GM12878 (cell line): Measurements from ENCODE around the gene P2RX1. TPM values are rescaled to one million over a fixed set of nuclear protein-coding genes. Genes with fewer than 3 reads are reported as not detected.

Source experiments
- ATAC-seq: fragments of 200-7000 bp; cut with Tn5 transposase; 3 replicates; pipeline ENCODE4 v1.9.1; 2020; ENCODE audit warnings: mild to moderate bottlenecking, moderate library complexity
- BruUV-seq: library from RNA; stranded (reverse); fragments of 400-500 nt; replicated peaks from 2 replicates; lab custom pipeline; 2021; lab: Mats Ljungman, UMichigan
- CTCF ChIA-PET: fragments of 300-600 bp; sonication (Branson Sonifier 250); formaldehyde crosslinking; extraction: SDS; loops from one replicate; lab custom pipeline; 2021; ENCODE audit warnings: inconsistent platforms; lab: Yijun Ruan, JAX
- POLR2A ChIA-PET: fragments of 350-600 bp; formaldehyde crosslinking; extraction: SDS; loops from one replicate; lab custom pipeline; 2021; ENCODE audit warnings: inconsistent platforms; lab: Charles Lee
- RAD21 ChIA-PET: fragments of 300-600 bp; sonication (Branson Sonifier 250); formaldehyde crosslinking; loops from one replicate; lab custom pipeline; 2023; ENCODE audit warnings: antibody characterized with exemption; ENCODE audit not compliant: unreplicated experiment; lab: Charles Lee
- SMC1A ChIA-PET: fragments of 300-600 bp; sonication (Branson Sonifier 250); formaldehyde crosslinking; loops from one replicate; lab custom pipeline; 2023; ENCODE audit not compliant: unreplicated experiment, uncharacterized antibody; lab: Charles Lee
- DNase-seq: peaks from one replicate; pipeline ENCODE4 v3.0.0-alpha.2; 2011; ENCODE audit warnings: low read depth, low spot score
- FAIRE-seq: peaks from 3 replicates; lab custom pipeline; 2011; peaks lifted over from hg19 to GRCh38; lab: Jason Lieb, UNC
- H2AFZ ChIP-seq: 2 replicates; pipeline ENCODE4 v1.6.0; 2011; ENCODE audit warnings: low read depth, low read length, control low read depth; ENCODE audit not compliant: control insufficient read depth
- H3K27ac ChIP-seq: 2 replicates; pipeline ENCODE4 v1.5.1; 2011; ENCODE audit warnings: control low read depth; ENCODE audit not compliant: control insufficient read depth, insufficient read depth
- H3K27me3 ChIP-seq, 2 experiments: replicated peaks in 1 of 2; 2 replicates each; pipeline versions ENCODE4 v1.6.0 to v1.6.1; 2011; ENCODE audit warnings: low read length in 1 of 2; ENCODE audit not compliant: control insufficient read depth in 2 of 2, insufficient read depth in 2 of 2
- H3K36me3 ChIP-seq, 2 experiments: 2 replicates each; pipeline ENCODE4 v1.5.1; 2011; ENCODE audit warnings: low read length in 1 of 2; ENCODE audit not compliant: control insufficient read depth in 2 of 2, insufficient read depth in 2 of 2
- H3K4me1 ChIP-seq: 2 replicates; pipeline ENCODE4 v1.6.1; 2011; ENCODE audit warnings: mild to moderate bottlenecking, low read length, moderate library complexity, mixed read lengths; ENCODE audit not compliant: control insufficient read depth, insufficient read depth
- H3K4me2 ChIP-seq: 2 replicates; pipeline ENCODE4 v1.6.0; 2011; ENCODE audit warnings: control low read depth; ENCODE audit not compliant: control insufficient read depth, insufficient read depth
- H3K4me3 ChIP-seq: fragments of 200-600 bp; sonication (generic); 2 replicates; pipeline ENCODE4 v1.5.1; 2016
- H3K79me2 ChIP-seq: 2 replicates; pipeline ENCODE4 v1.6.0; 2011; ENCODE audit warnings: low read length; ENCODE audit not compliant: control insufficient read depth, insufficient read depth
- H3K9ac ChIP-seq: 2 replicates; pipeline ENCODE4 v1.8.0; 2011; ENCODE audit warnings: low read length, control low read depth, mixed read lengths; ENCODE audit not compliant: control insufficient read depth, insufficient read depth
- H3K9me3 ChIP-seq: replicated peaks from 3 replicates; pipeline ENCODE4 v1.5.1; 2011; ENCODE audit warnings: mild to moderate bottlenecking, low read length; ENCODE audit not compliant: control insufficient read depth, insufficient read depth
- H4K20me1 ChIP-seq: 2 replicates; pipeline ENCODE4 v1.6.0; 2011; ENCODE audit not compliant: control insufficient read depth, insufficient read depth
- BACH1 ChIP-seq: fragments of 450-650 bp; IDR thresholded peaks from 2 replicates; pipeline ENCODE4 v1.6.1; 2017; ENCODE audit warnings: mild to moderate bottlenecking, borderline replicate concordance
- CBFB ChIP-seq: IDR thresholded peaks from 2 replicates; pipeline ENCODE4 v1.6.1; 2016; ENCODE audit warnings: antibody characterized with exemption, low read depth
- CEBPB ChIP-seq, 2 experiments: fragments of 150-350 bp in 1 of 2; IDR thresholded peaks; 2 replicates each; pipeline ENCODE4 v1.6.1; 2012 to 2014; ENCODE audit warnings: low read depth in 2 of 2, low read length in 2 of 2, borderline replicate concordance in 1 of 2, inconsistent platforms in 1 of 2
- ESRRA ChIP-seq: IDR thresholded peaks from 2 replicates; pipeline ENCODE4 v1.6.1; 2012; ENCODE audit warnings: mild to moderate bottlenecking, low read length, improper control_type of control experiment
- ETV6 ChIP-seq, 2 experiments: fragments of 450-650 bp in 1 of 2; IDR thresholded peaks in 1 of 2; conservative IDR thresholded peaks in 1 of 2; 2 replicates each; pipeline ENCODE4 v1.6.1; 2014; ENCODE audit warnings: antibody characterized with exemption in 1 of 2, borderline replicate concordance in 1 of 2, low read depth in 1 of 2, mild to moderate bottlenecking in 1 of 2, moderate library complexity in 1 of 2
- FOS ChIP-seq: IDR thresholded peaks from 3 replicates; pipeline ENCODE4 v1.6.1; 2011; ENCODE audit warnings: borderline replicate concordance; ENCODE audit not compliant: insufficient read length; ENCODE audit errors: extremely low read depth
- IKZF2 ChIP-seq, 2 experiments: fragments of 450-650 bp; IDR thresholded peaks; 2 replicates each; pipeline ENCODE4 v1.6.1; 2017; ENCODE audit warnings: mild to moderate bottlenecking in 2 of 2, moderate library complexity in 2 of 2
- JUND ChIP-seq: IDR thresholded peaks from 2 replicates; pipeline ENCODE4 v1.6.1; 2012; ENCODE audit warnings: low read depth, mild to moderate bottlenecking, low read length, improper control_type of control experiment, moderate library complexity
- PML ChIP-seq: IDR thresholded peaks from 2 replicates; pipeline ENCODE4 v1.6.1; 2012; ENCODE audit warnings: low read length, inconsistent platforms
- POLR2AphosphoS2 ChIP-seq: IDR thresholded peaks from 2 replicates; pipeline ENCODE4 v1.6.1; 2011; ENCODE audit warnings: low read depth, mild to moderate bottlenecking, low read length, improper control_type of control experiment, moderate library complexity
- RUNX3 ChIP-seq: IDR thresholded peaks from 2 replicates; pipeline ENCODE4 v1.6.1; 2012; ENCODE audit warnings: low read length, inconsistent platforms
- SPI1 ChIP-seq: IDR thresholded peaks from 2 replicates; pipeline ENCODE4 v1.6.1; 2011; ENCODE audit warnings: low read depth, mild to moderate bottlenecking, low read length, moderate library complexity, borderline replicate concordance; ENCODE audit not compliant: insufficient read depth
- ZSCAN29 ChIP-seq: fragments of 450-650 bp; IDR thresholded peaks from 2 replicates; pipeline ENCODE4 v1.6.1; 2017; ENCODE audit warnings: mild to moderate bottlenecking, moderate library complexity
- ZZZ3 ChIP-seq: IDR thresholded peaks from 2 replicates; pipeline ENCODE4 v1.6.1; 2011; ENCODE audit warnings: low read depth; ENCODE audit not compliant: control insufficient read depth, insufficient read length
- whole genome bisulfite sequencing: methylation state at CpG from one replicate; pipeline ENCODE4 v1.1.6; 2016; ENCODE audit warnings: low lambda C conversion rate; ENCODE audit not compliant: insufficient replicate concordance, insufficient coverage; ENCODE audit errors: missing lambda C conversion rate; 5-methylcytosine and 5-hydroxymethylcytosine counted together
- in situ Hi-C: fragments of 300-500 bp; cut with MboI; formaldehyde crosslinking; loops from 9 replicates; pipeline ENCODE4 v1.14.3; 2018; ENCODE audit warnings: mixed read lengths
- intact Hi-C: fragments of 100-400 bp; cut with micrococcal nuclease; formaldehyde crosslinking; loops from one replicate; pipeline ENCODE4 v1.14.2; 2022; ENCODE audit not compliant: unreplicated experiment
- polyA plus RNA-seq, 11 experiments: library from polyadenylated mRNA; depleted of rRNA in 4 of 11; unstranded in 6 of 11; stranded (reverse) in 5 of 11; fragments of >200 nt; fragmentation: Nextera tagmentation in 4 of 11; fragmentation: Illumina TruSeq in 1 of 11; extraction: Ambion mirVana in 4 of 11; extraction: Trizol in 1 of 11; gene quantifications; 1 replicate in 1 of 11; 2 replicates in 10 of 11; pipeline versions ENCODE4 v1.2.1 to v1.2.3, GENCODE V29; 2011 to 2016; ENCODE audit warnings: inconsistent platforms in 2 of 11, missing spikeins in 2 of 11, low read depth in 1 of 11
- total RNA-seq, 4 experiments: library from RNA; depleted of rRNA in 3 of 4; stranded (reverse); fragments of >200 nt in 3 of 4; fragmentation: Illumina TruSeq in 1 of 4; extraction: Trizol in 1 of 4; gene quantifications; 2 replicates each; pipeline versions ENCODE4 v1.2.1 to v1.2.3, GENCODE V29; 2013 to 2021
- TF ChIP-seq, protein P1 (sequence below): IDR thresholded peaks from 2 replicates; pipeline ENCODE4 v1.6.1; 2011; ENCODE audit warnings: borderline replicate concordance, low read depth, mild to moderate bottlenecking, moderate library complexity, low read length; ENCODE audit not compliant: insufficient read depth, poor library complexity, severe bottlenecking
- TF ChIP-seq, protein P2 (sequence below): IDR thresholded peaks from 2 replicates; pipeline ENCODE4 v1.6.1; 2012; ENCODE audit warnings: low read length, inconsistent platforms

Gene P2RX1
- total and polyA plus RNA-seq, 10 of the 15 experiments (the other 5 are each of a cell fraction or from before 2014, with no cell fraction given), result 0.12 to 6.2 (median 3.4) TPM

DNA sequence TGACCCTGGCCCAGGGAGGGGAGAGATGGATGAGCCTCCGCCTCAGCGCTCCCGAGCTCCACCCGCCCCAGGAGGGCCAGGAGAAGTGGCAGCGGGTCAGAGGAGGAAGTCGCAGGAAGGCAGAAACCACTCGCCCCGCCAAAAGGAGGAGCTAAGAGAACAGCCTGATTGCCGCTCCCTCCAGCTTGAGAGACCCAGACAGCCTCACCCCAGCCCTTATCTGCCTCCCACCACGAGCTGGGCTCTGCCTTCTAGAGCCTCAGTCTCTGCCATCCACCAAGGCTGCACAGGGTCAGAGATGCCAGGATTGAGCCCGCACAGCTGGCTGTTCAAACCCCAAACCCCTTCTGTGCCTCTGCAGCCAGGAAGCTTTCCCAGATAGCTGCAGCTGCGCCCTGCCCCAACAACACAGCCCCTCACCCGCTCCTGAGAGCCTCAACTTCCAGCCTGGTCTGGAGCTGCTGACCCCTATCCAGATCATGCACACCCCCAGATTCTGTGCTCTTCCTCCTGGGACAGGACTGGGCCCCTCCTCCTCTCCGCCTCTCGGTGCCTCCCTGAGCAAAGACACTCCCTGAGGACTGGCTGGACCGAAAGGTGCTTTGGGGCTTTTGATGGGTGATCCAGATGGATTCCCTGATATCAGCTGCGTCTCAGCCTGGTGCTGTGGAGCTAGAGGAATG lies 49.0 kb upstream of the P2RX1 start (continued):
- TF ChIP-seq, protein P1, sequence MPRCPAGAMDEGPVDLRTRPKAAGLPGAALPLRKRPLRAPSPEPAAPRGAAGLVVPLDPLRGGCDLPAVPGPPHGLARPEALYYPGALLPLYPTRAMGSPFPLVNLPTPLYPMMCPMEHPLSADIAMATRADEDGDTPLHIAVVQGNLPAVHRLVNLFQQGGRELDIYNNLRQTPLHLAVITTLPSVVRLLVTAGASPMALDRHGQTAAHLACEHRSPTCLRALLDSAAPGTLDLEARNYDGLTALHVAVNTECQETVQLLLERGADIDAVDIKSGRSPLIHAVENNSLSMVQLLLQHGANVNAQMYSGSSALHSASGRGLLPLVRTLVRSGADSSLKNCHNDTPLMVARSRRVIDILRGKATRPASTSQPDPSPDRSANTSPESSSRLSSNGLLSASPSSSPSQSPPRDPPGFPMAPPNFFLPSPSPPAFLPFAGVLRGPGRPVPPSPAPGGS, result no peak
- peak; percentile 57 for TF ChIP-seq RUNX3
- no peak for TF ChIP-seq FOS

DNA sequence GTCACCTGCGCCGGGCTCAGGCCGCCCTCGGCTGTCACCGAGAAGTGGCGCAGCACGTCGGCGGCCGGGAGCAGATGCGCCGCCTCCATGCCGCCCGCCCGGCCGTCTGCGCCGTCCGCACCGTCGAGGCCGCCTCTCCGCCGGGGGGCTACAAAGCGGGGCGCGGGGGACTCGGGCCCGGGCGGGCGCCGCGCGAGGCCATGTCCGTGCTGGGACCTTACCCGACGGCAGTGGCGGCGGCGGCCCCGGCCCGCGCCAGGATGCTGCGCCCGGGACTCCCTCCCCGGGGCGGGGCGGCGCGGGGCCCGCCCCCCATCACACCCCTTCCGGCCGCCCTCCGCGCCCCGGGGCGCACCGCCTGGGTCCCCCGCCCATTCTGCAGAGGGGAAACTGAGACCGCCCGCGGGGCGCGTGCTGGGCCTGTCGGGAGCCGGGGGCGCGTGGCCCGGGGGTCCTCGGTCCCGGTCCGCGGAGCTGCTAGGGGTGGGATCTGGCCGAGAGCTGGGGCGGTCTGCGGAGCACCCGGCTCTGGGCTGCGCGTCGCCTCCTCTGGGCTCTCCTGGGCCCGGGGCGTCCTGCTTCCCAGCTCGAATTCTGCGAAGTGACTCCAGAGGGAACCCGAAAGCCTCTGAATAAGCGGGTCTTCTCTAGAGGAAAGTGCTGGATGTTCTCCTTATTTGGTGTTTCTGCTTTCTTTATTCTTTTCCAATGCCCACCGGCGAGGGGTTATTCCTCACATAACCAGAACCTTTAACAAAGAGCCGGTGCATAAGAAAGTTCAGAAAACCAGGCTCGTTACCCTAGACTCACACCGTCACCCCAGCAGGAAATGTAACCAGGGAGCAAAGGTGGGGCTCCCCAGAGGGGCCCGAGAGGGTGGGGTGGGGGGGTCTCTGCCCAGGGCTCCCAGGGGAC lies 48.2 kb upstream of the P2RX1 start, which contains the start of gene ATP2A3:
ATP2A3 (minus strand) TSS at position 235 of the 915 bp plus-strand sequence; CDS start at position 89, 146 bp downstream.
- BruUV-seq, result TSS peak; percentile 82
- peak within 1 kb of the TSS; percentile 79 for H2AFZ ChIP-seq
- FAIRE-seq (no peak), DNase-seq (no peak), ATAC-seq (peak; percentile 75)
- no peaks in the 10 kb centered on the region for H3K27me3 ChIP-seq
- under 1% methylated on average over 35 of the region's 92 CpGs for WGBS
- H3K9me3 ChIP-seq, result no peaks in the 10 kb centered on the region
- POLR2A ChIA-PET, result interaction anchor here (0.5 to 2.1 kb wide), 12 partner anchors 8 to 179 kb away, joined by 3 to 18 read pairs (median 4); partner anchors contain the start of genes CAMKK1, CYB5D2 and P2RX1
- no peaks in the 10 kb centered on the region; the same call in 1 of the 2 replicates for H4K20me1 ChIP-seq
- H3K36me3 ChIP-seq, result peaks cover 1 to 4% of the 10 kb centered on the region in 2 experiments; a peak in 2 of 4 replicates
- peak within 1 kb of the TSS; percentile 90 for H3K4me3 ChIP-seq
- peak within 1 kb of the TSS; percentile 74 for H3K9ac ChIP-seq
- SMC1A ChIA-PET, result interaction anchor here (0.8 to 2.5 kb wide), 13 partner anchors 8 to 226 kb away, joined by 3 to 14 read pairs (median 4); partner anchors contain the start of gene P2RX1
- H3K4me2 ChIP-seq, result peak within 1 kb of the TSS; percentile 97
- H3K4me1 ChIP-seq, result peaks cover 48% of the 10 kb centered on the region
- H3K27ac ChIP-seq, result peak within 1 kb of the TSS; percentile 67
- peaks cover 44% of the 10 kb centered on the region for H3K79me2 ChIP-seq
- intact Hi-C loops, result loop anchor here (5.0 kb wide), 2 partner anchors 38 to 52 kb away; no protein-coding TSS in a partner anchor
- RAD21 ChIA-PET, result interaction anchor here (0.6 to 4.1 kb wide), 14 partner anchors 15 to 179 kb away, joined by 3 to 51 read pairs (median 4); partner anchors contain the start of genes CAMKK1, CYB5D2, P2RX1 and ZZEF1
- CTCF ChIA-PET, result interaction anchor here (1.0 to 4.6 kb wide), 14 partner anchors 29 to 193 kb away, joined by 3 to 58 read pairs (median 6); partner anchors contain the start of gene NCBP3
- in situ Hi-C loops, result no loop called here
- TF ChIP-seq ZSCAN29 (no peak), JUND (no peak), ESRRA (no peak), ETV6 (conservative IDR thresholded peaks at IDR 0.05 in 1 of 2, IDR thresholded peaks at IDR 0.05 in 1 of 2; ENCODE audit: borderline replicate concordance in 1 of 2, low read depth in 1 of 2) (0 out of 4 replicates have a peak, but pooled peaks of 1 of the 2 experiments have one; percentile 32), BACH1 (peak; percentile 88), SPI1 (no peak), PML (no peak), CBFB (no peak), CEBPB (IDR thresholded peaks at IDR 0.05; ENCODE audit: borderline replicate concordance in 1 of 2, low read depth in 2 of 2, low read length in 2 of 2) (no peak), IKZF2 (IDR thresholded peaks at IDR 0.05) (0 out of 4 replicates have a peak, but pooled peaks of 1 of the 2 experiments have one; percentile 7), POLR2AphosphoS2 (0 out of 2 replicates have a peak, but pooled peaks have one; percentile 45), ZZZ3 (no peak)
- TF ChIP-seq, protein P2, sequence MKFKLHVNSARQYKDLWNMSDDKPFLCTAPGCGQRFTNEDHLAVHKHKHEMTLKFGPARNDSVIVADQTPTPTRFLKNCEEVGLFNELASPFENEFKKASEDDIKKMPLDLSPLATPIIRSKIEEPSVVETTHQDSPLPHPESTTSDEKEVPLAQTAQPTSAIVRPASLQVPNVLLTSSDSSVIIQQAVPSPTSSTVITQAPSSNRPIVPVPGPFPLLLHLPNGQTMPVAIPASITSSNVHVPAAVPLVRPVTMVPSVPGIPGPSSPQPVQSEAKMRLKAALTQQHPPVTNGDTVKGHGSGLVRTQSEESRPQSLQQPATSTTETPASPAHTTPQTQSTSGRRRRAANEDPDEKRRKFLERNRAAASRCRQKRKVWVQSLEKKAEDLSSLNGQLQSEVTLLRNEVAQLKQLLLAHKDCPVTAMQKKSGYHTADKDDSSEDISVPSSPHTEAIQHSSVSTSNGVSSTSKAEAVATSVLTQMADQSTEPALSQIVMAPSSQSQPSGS, result no peak
